ENCODE data around the gene ZNF814.

- TF ChIP-seq EZH2 (IDR thresholded peaks at IDR 0.05; ENCODE audit: borderline replicate concordance, low read length) (no peak), CTCF (conservative IDR thresholded peaks at IDR 0.05 in 1 of 2, IDR thresholded peaks at IDR 0.05 in 1 of 2; ENCODE audit: extremely low read depth in 1 of 2, insufficient read depth in 1 of 2, low read depth in 1 of 2, low read length in 2 of 2) (no peak)
These were observed 16.4 kb upstream of the ZNF814 start for GRCh38 chr19:57905258-57905657.

Measured in mammary epithelial cell (primary cell).